T-helper 22 cell (primary cell): ENCODE measurements around the gene CALM3.
"Not testable (repeated sequence)": the region's sequence is repeated elsewhere in the genome, so short reads cannot be mapped to it uniquely, and the experiment has no call there.

ENCODE experiments used
- DNase-seq: peaks from one replicate; pipeline ENCODE4 v3.0.0-alpha.2; 2020; ENCODE audit warnings: low read depth

The CALM3 gene

GRCh38 chr19:46615966-46616365 is 14.8 kb downstream of the CALM3 start:
- no peak for DNase-seq

GRCh38 chr19:46616631-46617322 is 15.6 kb downstream of the CALM3 start:
- DNase-seq, result no peak

- DNase-seq, result no peak
Measured at GRCh38 chr19:46617601-46618000, 16.5 kb downstream of the CALM3 start.

- no peak for DNase-seq
Measured at GRCh38 chr19:46618670-46619231, 17.6 kb downstream of the CALM3 start.

- no peak for DNase-seq
Measured at GRCh38 chr19:46620267-46620666, 19.1 kb downstream of the CALM3 start.

- no peak for DNase-seq
Measured at GRCh38 chr19:46620716-46621115, 19.6 kb downstream of the CALM3 start.

- DNase-seq, result no peak
Measured at GRCh38 chr19:46621191-46622117, 20.3 kb downstream of the CALM3 start.

GRCh38 chr19:46622118-46622446 is 21.0 kb downstream of the CALM3 start:
- DNase-seq, result no peak

- DNase-seq, result no peak
Measured at GRCh38 chr19:46623915-46624502, 22.9 kb downstream of the CALM3 start.

GRCh38 chr19:46624958-46625661 is 24.0 kb downstream of the CALM3 start, which contains the start of gene PTGIR:
Gene PTGIR, minus strand, starts transcription at chr19:46625089. Its CDS starts 864 bp downstream, at chr19:46624225.
- DNase-seq, result no peak

- DNase-seq, result no peak
Measured at GRCh38 chr19:46625731-46626130, 24.6 kb downstream of the CALM3 start.

GRCh38 chr19:46626446-46626845 is 25.3 kb downstream of the CALM3 start:
- DNase-seq, result no peak

GRCh38 chr19:46628970-46629369 is 27.8 kb downstream of the CALM3 start:
- DNase-seq, result not testable (repeated sequence)

- no peak for DNase-seq
Measured at GRCh38 chr19:46629546-46630025, 28.5 kb downstream of the CALM3 start.

GRCh38 chr19:46630586-46631205 is 29.6 kb downstream of the CALM3 start:
- no peak for DNase-seq

GRCh38 chr19:46631481-46631880 is 30.4 kb downstream of the CALM3 start:
- DNase-seq, result no peak

GRCh38 chr19:46633130-46633529 is 32.0 kb downstream of the CALM3 start:
- DNase-seq, result no peak

- DNase-seq, result peak; percentile 94
Measured at GRCh38 chr19:46634045-46634655, 33.0 kb downstream of the CALM3 start.

GRCh38 chr19:46634656-46635218 is 33.6 kb downstream of the CALM3 start:
- DNase-seq, result no peak
